Prostate gland (tissue), 2 donors: ENCODE results near the gene SPOCK1.
A peak's percentile ranks its signal among the peaks of the same experiment; 100 is the strongest.

Source experiments
- POLR2A ChIP-seq: fragments of 450-650 bp; IDR thresholded peaks from one replicate; pipeline ENCODE4 v1.6.1; 2016; ENCODE audit warnings: antibody characterized with exemption, mild to moderate bottlenecking
- POLR2AphosphoS5 ChIP-seq: sonication (generic); formaldehyde crosslinking; IDR thresholded peaks from one replicate; pipeline ENCODE4 v1.6.1; 2017; ENCODE audit warnings: antibody characterized with exemption
- TF ChIP-seq, protein P1 (sequence below), 4 experiments: fragments of 200-600 bp in 2 of 4; fragments of 450-650 bp in 2 of 4; sonication (generic) in 2 of 4; IDR thresholded peaks; 1 replicate in 3 of 4; 2 replicates in 1 of 4; pipeline ENCODE4 v1.5.1; 2016 to 2019; ENCODE audit warnings: antibody characterized with exemption in 4 of 4, mild to moderate bottlenecking in 2 of 4, moderate library complexity in 2 of 4

DNA sequence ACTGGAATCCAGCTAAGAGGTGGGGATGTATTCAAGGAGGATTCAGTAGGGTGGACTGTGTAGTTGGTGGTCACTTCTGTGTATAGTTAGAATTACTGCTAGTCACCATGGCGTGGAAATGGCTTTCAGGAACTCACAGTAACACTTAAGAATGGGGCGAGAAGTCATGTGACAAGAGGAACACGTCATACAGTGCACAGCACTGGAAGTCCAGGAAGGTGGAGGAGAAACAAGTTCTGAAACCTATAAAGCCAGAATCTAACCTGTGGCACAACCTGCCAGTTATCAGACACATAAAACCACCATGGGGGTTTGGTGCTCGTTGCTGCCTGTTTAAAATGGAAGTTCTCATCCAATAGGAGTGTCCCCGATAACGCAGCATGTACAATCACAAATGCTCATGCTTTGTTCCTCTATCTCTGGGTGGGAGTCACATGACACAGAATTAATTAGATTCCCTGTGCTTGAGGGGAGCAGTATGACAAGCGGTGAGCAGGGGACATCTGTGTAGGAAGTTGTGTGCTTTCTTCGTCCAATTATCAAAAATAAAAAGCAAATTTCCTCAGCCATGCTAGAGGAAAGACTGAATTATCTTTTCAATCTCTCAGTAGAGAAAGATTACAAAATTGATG, 193.0 kb downstream of the SPOCK1 start:
- TF ChIP-seq, protein P1, sequence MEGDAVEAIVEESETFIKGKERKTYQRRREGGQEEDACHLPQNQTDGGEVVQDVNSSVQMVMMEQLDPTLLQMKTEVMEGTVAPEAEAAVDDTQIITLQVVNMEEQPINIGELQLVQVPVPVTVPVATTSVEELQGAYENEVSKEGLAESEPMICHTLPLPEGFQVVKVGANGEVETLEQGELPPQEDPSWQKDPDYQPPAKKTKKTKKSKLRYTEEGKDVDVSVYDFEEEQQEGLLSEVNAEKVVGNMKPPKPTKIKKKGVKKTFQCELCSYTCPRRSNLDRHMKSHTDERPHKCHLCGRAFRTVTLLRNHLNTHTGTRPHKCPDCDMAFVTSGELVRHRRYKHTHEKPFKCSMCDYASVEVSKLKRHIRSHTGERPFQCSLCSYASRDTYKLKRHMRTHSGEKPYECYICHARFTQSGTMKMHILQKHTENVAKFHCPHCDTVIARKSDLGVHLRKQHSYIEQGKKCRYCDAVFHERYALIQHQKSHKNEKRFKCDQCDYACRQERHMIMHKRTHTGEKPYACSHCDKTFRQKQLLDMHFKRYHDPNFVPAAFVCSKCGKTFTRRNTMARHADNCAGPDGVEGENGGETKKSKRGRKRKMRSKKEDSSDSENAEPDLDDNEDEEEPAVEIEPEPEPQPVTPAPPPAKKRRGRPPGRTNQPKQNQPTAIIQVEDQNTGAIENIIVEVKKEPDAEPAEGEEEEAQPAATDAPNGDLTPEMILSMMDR (IDR thresholded peaks at IDR 0.05): no peak
- TF ChIP-seq POLR2AphosphoS5: peak; percentile 46
- TF ChIP-seq POLR2A: no peak
